ENCODE measurements around the gene TULP1.

The TULP1 gene

DNA sequence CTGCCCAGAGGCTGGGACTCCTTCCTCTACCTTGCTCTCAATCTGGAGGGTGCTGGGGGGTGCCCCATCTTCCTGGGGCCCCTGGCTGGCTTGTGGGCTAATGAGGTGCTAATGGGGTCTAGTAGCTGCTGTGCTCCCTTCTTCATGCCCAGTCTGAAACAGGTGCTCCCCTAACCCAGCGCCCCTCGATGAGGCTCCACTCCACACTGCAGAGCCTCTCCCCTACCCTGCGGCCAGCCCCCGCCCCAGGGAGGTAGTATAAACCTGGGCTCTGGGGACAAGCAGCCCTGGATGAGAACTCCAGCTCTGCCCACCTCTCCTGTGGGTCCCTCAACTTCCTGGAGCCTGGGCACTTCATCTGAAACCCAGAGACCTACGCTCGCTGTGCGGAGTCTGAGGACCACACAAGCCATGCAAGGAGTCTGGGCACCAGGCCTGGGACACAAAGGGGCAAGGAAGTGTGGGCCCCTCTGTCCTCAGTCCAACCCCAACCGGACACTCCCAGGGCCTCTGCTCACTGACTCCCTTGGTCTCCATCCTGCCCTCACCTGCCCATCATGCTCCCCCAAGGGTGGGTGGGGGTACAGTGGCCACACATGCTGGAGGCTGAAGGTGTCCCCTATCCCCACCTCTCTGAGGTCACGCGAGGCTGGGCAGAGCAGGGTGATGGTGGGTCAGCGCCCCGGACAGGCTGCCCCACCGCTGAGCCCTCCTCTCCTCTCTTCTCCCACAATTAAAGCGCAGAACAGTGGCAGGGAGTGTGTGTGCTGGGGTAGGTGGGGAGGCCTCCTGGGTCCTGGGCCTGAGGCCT lies 38.4 kb downstream of the TULP1 start:
- Histone ChIP-seq H3K36me3 (no peaks in the 10 kb centered on the region), H3K4me1 (ENCODE audit: control insufficient read depth in 1 of 2, insufficient read depth in 1 of 2, low read depth in 1 of 2, low read length in 1 of 2) (peaks cover 5 to 6% of the 10 kb centered on the region in 2 experiments)
- TF ChIP-seq, protein P1, sequence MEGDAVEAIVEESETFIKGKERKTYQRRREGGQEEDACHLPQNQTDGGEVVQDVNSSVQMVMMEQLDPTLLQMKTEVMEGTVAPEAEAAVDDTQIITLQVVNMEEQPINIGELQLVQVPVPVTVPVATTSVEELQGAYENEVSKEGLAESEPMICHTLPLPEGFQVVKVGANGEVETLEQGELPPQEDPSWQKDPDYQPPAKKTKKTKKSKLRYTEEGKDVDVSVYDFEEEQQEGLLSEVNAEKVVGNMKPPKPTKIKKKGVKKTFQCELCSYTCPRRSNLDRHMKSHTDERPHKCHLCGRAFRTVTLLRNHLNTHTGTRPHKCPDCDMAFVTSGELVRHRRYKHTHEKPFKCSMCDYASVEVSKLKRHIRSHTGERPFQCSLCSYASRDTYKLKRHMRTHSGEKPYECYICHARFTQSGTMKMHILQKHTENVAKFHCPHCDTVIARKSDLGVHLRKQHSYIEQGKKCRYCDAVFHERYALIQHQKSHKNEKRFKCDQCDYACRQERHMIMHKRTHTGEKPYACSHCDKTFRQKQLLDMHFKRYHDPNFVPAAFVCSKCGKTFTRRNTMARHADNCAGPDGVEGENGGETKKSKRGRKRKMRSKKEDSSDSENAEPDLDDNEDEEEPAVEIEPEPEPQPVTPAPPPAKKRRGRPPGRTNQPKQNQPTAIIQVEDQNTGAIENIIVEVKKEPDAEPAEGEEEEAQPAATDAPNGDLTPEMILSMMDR (IDR thresholded peaks at IDR 0.05) = no peak

DNA sequence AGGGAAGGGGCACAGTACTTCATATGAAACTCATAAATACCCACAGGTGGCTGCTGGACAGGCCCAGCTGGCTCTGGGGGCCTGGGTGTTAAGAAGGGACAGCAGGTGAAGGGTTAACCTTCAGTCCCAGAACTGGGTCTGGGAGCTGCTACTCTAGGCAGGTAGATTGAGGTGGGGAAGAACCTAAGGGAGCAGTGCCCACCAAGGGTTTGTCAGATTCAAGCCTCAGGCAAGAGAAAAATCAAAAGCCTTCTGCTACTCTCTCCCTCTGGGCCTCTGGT lies 38.9 kb downstream of the TULP1 start:
- TF ChIP-seq, protein P1 (IDR thresholded peaks at IDR 0.05) = no peak
- no peaks in the 10 kb centered on the region for H3K27me3 ChIP-seq
- H3K4me3 ChIP-seq (ENCODE audit: low read depth in 1 of 2, low read length in 1 of 2) = no peak overlapping the region
- no peaks in the 10 kb centered on the region for H3K36me3 ChIP-seq
- H3K27ac ChIP-seq = no peak overlapping the region
- no peaks in the 10 kb centered on the region for H3K9me3 ChIP-seq
- H3K4me1 ChIP-seq (ENCODE audit: control insufficient read depth in 1 of 2, insufficient read depth in 1 of 2, low read depth in 1 of 2, low read length in 1 of 2) = peaks cover 10 to 11% of the 10 kb centered on the region in 2 experiments

More for the DNA sequence above, 38.4 kb downstream of the TULP1 start:
- no peaks in the 10 kb centered on the region for H3K27me3 ChIP-seq
- H3K27ac ChIP-seq = no peak overlapping the region
- H3K4me3 ChIP-seq (ENCODE audit: low read depth in 1 of 2, low read length in 1 of 2) = no peak overlapping the region
- no peaks in the 10 kb centered on the region for H3K9me3 ChIP-seq

DNA sequence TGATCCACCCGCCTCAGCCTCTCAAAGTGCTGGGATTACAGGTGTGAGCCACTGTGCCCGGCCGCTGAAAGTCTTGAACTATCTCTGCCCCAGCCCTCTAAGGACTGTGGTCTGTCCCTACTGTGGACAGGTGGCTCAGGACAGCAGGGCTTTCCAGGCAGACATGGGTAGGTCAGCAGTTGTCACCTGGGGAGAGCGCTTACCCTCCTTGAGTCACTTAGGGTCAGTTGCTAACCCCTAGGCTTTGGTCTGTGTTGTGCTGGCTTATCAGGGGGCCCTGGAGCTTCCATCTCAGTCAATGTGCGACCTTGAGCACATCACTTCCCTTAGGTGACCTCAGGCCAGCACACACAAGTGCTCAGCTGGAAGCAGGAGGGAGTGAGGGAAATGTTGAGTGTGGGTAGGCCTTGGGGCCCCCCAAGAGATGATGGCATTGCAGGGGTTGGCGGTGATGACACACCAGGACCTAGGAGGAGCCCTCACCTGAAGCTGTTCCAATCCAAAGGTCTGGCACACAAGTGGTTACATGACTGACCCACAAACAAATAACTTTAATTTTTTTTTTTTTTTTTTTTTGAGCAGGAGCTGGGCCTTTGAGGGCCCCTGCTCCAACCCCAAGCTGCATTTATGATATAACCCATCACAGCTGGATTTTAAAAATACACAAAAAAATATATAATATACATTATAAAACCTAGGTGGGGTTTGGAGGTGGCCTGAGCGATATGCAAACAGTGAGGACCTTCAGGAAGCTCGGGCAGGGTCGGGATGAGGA lies 39.4 kb downstream of the TULP1 start:
- Histone ChIP-seq H3K9me3 (no peaks in the 10 kb centered on the region), H3K4me3 (ENCODE audit: low read depth in 1 of 2, low read length in 1 of 2) (no peak overlapping the region), H3K36me3 (no peaks in the 10 kb centered on the region), H3K4me1 (ENCODE audit: control insufficient read depth in 1 of 2, insufficient read depth in 1 of 2, low read depth in 1 of 2, low read length in 1 of 2) (peaks cover 13 to 14% of the 10 kb centered on the region in 2 experiments), H3K27me3 (no peaks in the 10 kb centered on the region), H3K27ac (no peak overlapping the region)
- TF ChIP-seq, protein P1 (IDR thresholded peaks at IDR 0.05) = no peak

DNA sequence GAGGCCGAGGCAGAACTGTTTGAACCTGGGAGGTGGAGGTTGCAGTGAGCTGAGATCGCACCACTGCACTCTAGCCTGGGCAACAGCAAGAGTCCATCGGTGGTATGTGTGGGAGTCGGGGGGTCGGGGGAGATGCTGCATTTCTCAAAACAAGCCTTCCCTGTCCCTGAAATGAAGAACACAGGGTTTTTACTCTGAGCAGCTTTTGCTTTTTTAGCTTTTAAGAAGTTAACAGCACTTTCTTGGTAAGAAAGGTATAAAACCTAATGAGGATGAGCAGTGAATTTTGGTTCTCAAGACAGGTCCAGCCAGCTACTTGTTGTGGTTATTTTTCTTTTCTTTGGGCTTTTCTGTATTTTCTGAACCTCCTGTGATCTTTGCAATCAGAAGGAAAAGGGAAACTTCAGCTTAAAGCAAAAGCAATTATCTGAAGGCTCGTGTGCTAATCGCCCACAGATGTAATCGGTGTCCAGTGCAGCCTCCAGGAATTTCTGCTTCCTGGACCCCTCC lies 40.8 kb downstream of the TULP1 start:
- H3K27ac ChIP-seq = no peak overlapping the region
- peaks cover 19 to 22% of the 10 kb centered on the region in 2 experiments for H3K4me1 ChIP-seq (ENCODE audit: control insufficient read depth in 1 of 2, insufficient read depth in 1 of 2, low read depth in 1 of 2, low read length in 1 of 2)
- H3K4me3 ChIP-seq (ENCODE audit: low read depth in 1 of 2, low read length in 1 of 2) = no peak overlapping the region
- no peaks in the 10 kb centered on the region for H3K9me3 ChIP-seq
- no peaks in the 10 kb centered on the region for H3K27me3 ChIP-seq
- H3K36me3 ChIP-seq = no peaks in the 10 kb centered on the region
- TF ChIP-seq, protein P1 (IDR thresholded peaks at IDR 0.05) = no peak

DNA sequence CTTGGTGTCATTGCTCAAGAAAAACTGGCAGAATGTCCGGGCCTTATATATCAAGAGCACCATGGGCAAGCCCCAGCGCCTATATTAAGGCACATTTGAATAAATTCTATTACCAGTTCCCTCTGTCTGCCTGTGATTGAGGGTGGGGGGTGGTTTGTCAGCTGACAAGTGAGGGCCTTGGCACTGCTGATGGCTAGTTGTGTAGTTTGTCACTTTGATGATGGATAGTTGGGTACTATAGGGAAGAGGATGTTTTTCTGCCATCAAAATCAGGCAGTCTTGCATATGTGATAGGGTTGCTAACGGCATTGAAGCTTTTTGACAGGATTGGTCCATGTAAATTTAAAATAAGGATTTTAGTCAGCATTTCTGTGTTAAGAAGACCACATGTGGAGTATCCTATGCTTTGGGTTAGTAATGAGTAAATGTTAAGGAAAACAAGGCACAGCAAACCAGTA lies 42.0 kb downstream of the TULP1 start:
- no peaks in the 10 kb centered on the region for H3K36me3 ChIP-seq
- no peaks in the 10 kb centered on the region for H3K27me3 ChIP-seq
- TF ChIP-seq, protein P1 (IDR thresholded peaks at IDR 0.05) = no peak
- peaks cover 19 to 22% of the 10 kb centered on the region in 2 experiments for H3K4me1 ChIP-seq (ENCODE audit: control insufficient read depth in 1 of 2, insufficient read depth in 1 of 2, low read depth in 1 of 2, low read length in 1 of 2)
- no peaks in the 10 kb centered on the region for H3K9me3 ChIP-seq
- H3K27ac ChIP-seq = no peak overlapping the region
- H3K4me3 ChIP-seq (ENCODE audit: low read depth in 1 of 2, low read length in 1 of 2) = no peak overlapping the region

Measured in neutrophil (primary cell).